Mesendoderm (in vitro differentiated cells): Measurements from ENCODE around the gene RTP3.
A peak's percentile ranks its signal among the peaks of the same experiment; 100 is the strongest.

Experiments used
- DNase-seq: peaks from one replicate; pipeline ENCODE4 v3.0.0; 2013
- H2AK5ac ChIP-seq: 2 replicates; pipeline ENCODE4 v1.6.1; 2013; ENCODE audit warnings: low read length, inconsistent platforms
- H2BK120ac ChIP-seq: 2 replicates; pipeline ENCODE4 v1.6.1; 2013; ENCODE audit warnings: low read depth, mild to moderate bottlenecking, low read length, moderate library complexity, mixed read lengths
- H2BK15ac ChIP-seq: replicated peaks from 2 replicates; pipeline ENCODE4 v1.6.1; 2013; ENCODE audit warnings: low read depth, mild to moderate bottlenecking, moderate library complexity
- H2BK5ac ChIP-seq: 2 replicates; pipeline ENCODE4 v1.6.1; 2013; ENCODE audit warnings: low read length, inconsistent platforms
- H3K18ac ChIP-seq: 2 replicates; pipeline ENCODE4 v1.6.1; 2013; ENCODE audit warnings: mild to moderate bottlenecking, low read length, mixed read lengths
- H3K23ac ChIP-seq: one replicate; pipeline ENCODE4 v1.6.1; 2013; ENCODE audit warnings: low read length
- H3K27ac ChIP-seq: 2 replicates; pipeline ENCODE4 v1.5.1; 2013; ENCODE audit warnings: low read depth, mild to moderate bottlenecking, inconsistent platforms, low read length, moderate library complexity
- H3K27me3 ChIP-seq: 2 replicates; pipeline ENCODE4 v1.6.1; 2013; ENCODE audit warnings: low read length, control low read depth, mild to moderate bottlenecking, inconsistent platforms; ENCODE audit not compliant: insufficient read depth, poor library complexity
- H3K36me3 ChIP-seq: 2 replicates; pipeline ENCODE4 v1.6.1; 2013; ENCODE audit warnings: low read length, inconsistent platforms; ENCODE audit not compliant: control insufficient read depth, insufficient read depth
- H3K4ac ChIP-seq: one replicate; pipeline ENCODE4 v1.6.1; 2013; ENCODE audit warnings: low read depth, mild to moderate bottlenecking, low read length, moderate library complexity
- H3K4me1 ChIP-seq: 2 replicates; pipeline ENCODE4 v1.6.1; 2013; ENCODE audit warnings: low read depth, low read length, inconsistent platforms; ENCODE audit not compliant: control insufficient read depth
- H3K4me2 ChIP-seq: 2 replicates; pipeline ENCODE4 v1.6.1; 2013; ENCODE audit warnings: low read length
- H3K4me3 ChIP-seq: 2 replicates; pipeline ENCODE4 v1.5.1; 2013; ENCODE audit warnings: mild to moderate bottlenecking, low read length
- H3K56ac ChIP-seq: one replicate; pipeline ENCODE4 v1.6.1; 2013; ENCODE audit warnings: low read length
- H3K79me1 ChIP-seq: 2 replicates; pipeline ENCODE4 v1.6.1; 2013; ENCODE audit warnings: low read length, inconsistent platforms
- H3K79me2 ChIP-seq: 2 replicates; pipeline ENCODE4 v1.6.1; 2013; ENCODE audit warnings: mild to moderate bottlenecking, low read length; ENCODE audit not compliant: control insufficient read depth, insufficient read depth
- H3K9ac ChIP-seq: 2 replicates; pipeline ENCODE4 v1.6.1; 2013; ENCODE audit warnings: low read length, inconsistent platforms
- H4K5ac ChIP-seq: one replicate; pipeline ENCODE4 v1.6.1; 2013; ENCODE audit warnings: low read length
- H4K8ac ChIP-seq: one replicate; pipeline ENCODE4 v1.6.1; 2013; ENCODE audit warnings: low read depth, mild to moderate bottlenecking, control low read depth, low read length, moderate library complexity
- WGBS: extraction: QIAGEN DNeasy Blood & Tissue Kit; methylation state at CpG from one replicate; pipeline ENCODE4 v1.1.7; 2013; ENCODE audit warnings: low lambda C conversion rate, missing lambda C conversion rate; ENCODE audit not compliant: insufficient coverage; ENCODE audit errors: extremely low coverage; 5-methylcytosine and 5-hydroxymethylcytosine counted together

RTP3 gene

GRCh38 chr3:46495901-46496456 is 1.8 kb upstream of the RTP3 start:
- Histone ChIP-seq H3K79me1 (no peaks in the 10 kb centered on the region), H3K4me1 (peaks cover 3% of the 10 kb centered on the region), H3K27ac (peak overlapping the region; percentile 69), H3K9ac (no peak overlapping the region), H3K36me3 (no peaks in the 10 kb centered on the region), H2BK15ac (peak overlapping the region; percentile 1), H4K8ac (no peak overlapping the region), H3K27me3 (no peaks in the 10 kb centered on the region), H3K4ac (no peak overlapping the region), H3K4me2 (no peak overlapping the region), H2BK5ac (peak overlapping the region; percentile 19), H3K23ac (no peak overlapping the region), H4K5ac (no peak overlapping the region), H2AK5ac (no peak overlapping the region), H3K4me3 (no peak overlapping the region), H3K18ac (peak overlapping the region; percentile 32), H3K56ac (peak overlapping the region; percentile 0), H2BK120ac (no peak overlapping the region), H3K79me2 (no peaks in the 10 kb centered on the region)
- no CpG with 5 or more reads among the region's 5 CpGs for WGBS
- peak; percentile 64 for DNase-seq

GRCh38 chr3:46496746-46497555 is 825 bp upstream of the RTP3 start:
- Histone ChIP-seq H3K4ac (peak overlapping the region; percentile 1), H3K4me2 (no peak overlapping the region), H3K79me1 (no peaks in the 10 kb centered on the region), H3K27ac (no peak overlapping the region), H3K56ac (peak overlapping the region; percentile 75), H4K8ac (no peak overlapping the region), H3K27me3 (no peaks in the 10 kb centered on the region), H3K4me3 (no peak overlapping the region), H2BK15ac (no peak overlapping the region), H3K79me2 (no peaks in the 10 kb centered on the region), H4K5ac (no peak overlapping the region), H2AK5ac (peak overlapping the region; percentile 30), H3K9ac (no peak overlapping the region), H3K18ac (no peak overlapping the region), H3K23ac (no peak overlapping the region), H2BK5ac (no peak overlapping the region), H2BK120ac (no peak overlapping the region), H3K36me3 (no peaks in the 10 kb centered on the region), H3K4me1 (peaks cover 3% of the 10 kb centered on the region)
- no CpG with 5 or more reads among the region's 9 CpGs for WGBS
- peak; percentile 64 for DNase-seq

GRCh38 chr3:46498916-46499519 is 1.2 kb downstream of the RTP3 start:
- WGBS, result no CpG with 5 or more reads among the region's 6 CpGs
- Histone ChIP-seq H4K8ac (no peak overlapping the region), H3K36me3 (no peaks in the 10 kb centered on the region), H3K4ac (no peak overlapping the region), H2AK5ac (no peak overlapping the region), H3K4me3 (no peak overlapping the region), H3K4me2 (no peak overlapping the region), H3K79me1 (no peaks in the 10 kb centered on the region), H3K27me3 (no peaks in the 10 kb centered on the region), H3K4me1 (peaks cover 3% of the 10 kb centered on the region), H3K79me2 (no peaks in the 10 kb centered on the region), H2BK5ac (no peak overlapping the region), H3K9ac (no peak overlapping the region), H3K23ac (no peak overlapping the region), H2BK120ac (no peak overlapping the region), H3K56ac (no peak overlapping the region), H2BK15ac (no peak overlapping the region), H3K27ac (no peak overlapping the region), H4K5ac (no peak overlapping the region), H3K18ac (no peak overlapping the region)
- DNase-seq, result no peak

- no peak for DNase-seq
- WGBS, result no CpG with 5 or more reads among the region's 5 CpGs
Observed at GRCh38 chr3:46500656-46501635, 3.2 kb downstream of the RTP3 start.

GRCh38 chr3:46501702-46502101 is 3.9 kb downstream of the RTP3 start:
- Histone ChIP-seq H3K56ac (no peak overlapping the region), H2AK5ac (no peak overlapping the region), H4K5ac (no peak overlapping the region), H3K79me1 (no peaks in the 10 kb centered on the region), H2BK5ac (no peak overlapping the region), H3K4me1 (peaks cover 4% of the 10 kb centered on the region), H2BK15ac (no peak overlapping the region), H4K8ac (no peak overlapping the region), H3K27ac (no peak overlapping the region), H3K79me2 (no peaks in the 10 kb centered on the region), H3K9ac (no peak overlapping the region), H3K4me2 (no peak overlapping the region), H3K4ac (no peak overlapping the region), H3K23ac (no peak overlapping the region), H3K18ac (no peak overlapping the region), H3K4me3 (no peak overlapping the region), H2BK120ac (no peak overlapping the region), H3K27me3 (no peaks in the 10 kb centered on the region), H3K36me3 (no peaks in the 10 kb centered on the region)
- DNase-seq, result no peak
- no CpG with 5 or more reads among the region's 4 CpGs for WGBS

More at GRCh38 chr3:46500656-46501635, 3.2 kb downstream of the RTP3 start:
- H3K4me1 ChIP-seq, result peaks cover 2% of the 10 kb centered on the region
- H3K79me2 ChIP-seq, result no peaks in the 10 kb centered on the region
- H3K9ac ChIP-seq, result no peak overlapping the region
- H3K4ac ChIP-seq, result no peak overlapping the region
- no peak overlapping the region for H3K27ac ChIP-seq
- no peaks in the 10 kb centered on the region for H3K79me1 ChIP-seq
- no peak overlapping the region for H4K8ac ChIP-seq
- no peak overlapping the region for H3K4me2 ChIP-seq
- H2BK5ac ChIP-seq, result no peak overlapping the region
- no peak overlapping the region for H2BK15ac ChIP-seq
- H3K23ac ChIP-seq, result no peak overlapping the region
- H3K18ac ChIP-seq, result no peak overlapping the region
- H3K36me3 ChIP-seq, result no peaks in the 10 kb centered on the region
- no peak overlapping the region for H3K56ac ChIP-seq
- H4K5ac ChIP-seq, result no peak overlapping the region
- no peak overlapping the region for H3K4me3 ChIP-seq
- H3K27me3 ChIP-seq, result no peaks in the 10 kb centered on the region
- no peak overlapping the region for H2AK5ac ChIP-seq
- H2BK120ac ChIP-seq, result no peak overlapping the region
